DMS114 treated with DMSO at 0.1 percent for 48 hours (cell line): ENCODE results near the gene ADAMTS17.

Source experiments
- DNase-seq: peaks from one replicate; lab custom pipeline; 2025; ENCODE audit not compliant: unreplicated experiment; lab: John Stamatoyannopoulos, UW

ADAMTS17 gene

GRCh38 chr15:100201376-100202280 is 140.1 kb downstream of the ADAMTS17 start:
- no peak for DNase-seq

GRCh38 chr15:100200287-100200880 is 141.4 kb downstream of the ADAMTS17 start:
- no peak for DNase-seq

GRCh38 chr15:100199711-100200286 is 142.0 kb downstream of the ADAMTS17 start:
- DNase-seq: no peak

GRCh38 chr15:100198442-100198841 is 143.3 kb downstream of the ADAMTS17 start:
- no peak for DNase-seq

GRCh38 chr15:100196326-100197058 is 145.3 kb downstream of the ADAMTS17 start:
- no peak for DNase-seq

DNA sequence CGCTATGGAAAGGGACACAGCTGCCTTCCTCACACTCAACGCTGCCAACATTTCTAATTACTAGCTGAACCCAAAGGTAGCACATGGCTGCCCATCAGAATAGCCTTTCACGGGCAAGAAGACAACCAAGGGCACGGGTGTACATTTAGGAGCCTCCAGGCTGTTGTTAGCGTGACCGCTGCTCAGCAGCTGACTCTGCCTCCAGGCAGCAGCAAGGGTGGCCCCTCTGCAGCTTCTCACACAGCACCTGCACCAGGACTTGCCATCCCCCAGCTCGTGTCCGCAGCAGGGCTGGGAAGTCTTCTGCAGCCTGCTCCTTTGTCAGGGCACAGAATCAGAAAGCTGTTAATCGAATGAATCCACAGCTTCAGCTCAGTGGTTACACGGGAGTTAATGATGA is 146.8 kb downstream of the ADAMTS17 start:
- no peak for DNase-seq

- DNase-seq: no peak
Measured at GRCh38 chr15:100193277-100193860, 148.4 kb downstream of the ADAMTS17 start.

DNA sequence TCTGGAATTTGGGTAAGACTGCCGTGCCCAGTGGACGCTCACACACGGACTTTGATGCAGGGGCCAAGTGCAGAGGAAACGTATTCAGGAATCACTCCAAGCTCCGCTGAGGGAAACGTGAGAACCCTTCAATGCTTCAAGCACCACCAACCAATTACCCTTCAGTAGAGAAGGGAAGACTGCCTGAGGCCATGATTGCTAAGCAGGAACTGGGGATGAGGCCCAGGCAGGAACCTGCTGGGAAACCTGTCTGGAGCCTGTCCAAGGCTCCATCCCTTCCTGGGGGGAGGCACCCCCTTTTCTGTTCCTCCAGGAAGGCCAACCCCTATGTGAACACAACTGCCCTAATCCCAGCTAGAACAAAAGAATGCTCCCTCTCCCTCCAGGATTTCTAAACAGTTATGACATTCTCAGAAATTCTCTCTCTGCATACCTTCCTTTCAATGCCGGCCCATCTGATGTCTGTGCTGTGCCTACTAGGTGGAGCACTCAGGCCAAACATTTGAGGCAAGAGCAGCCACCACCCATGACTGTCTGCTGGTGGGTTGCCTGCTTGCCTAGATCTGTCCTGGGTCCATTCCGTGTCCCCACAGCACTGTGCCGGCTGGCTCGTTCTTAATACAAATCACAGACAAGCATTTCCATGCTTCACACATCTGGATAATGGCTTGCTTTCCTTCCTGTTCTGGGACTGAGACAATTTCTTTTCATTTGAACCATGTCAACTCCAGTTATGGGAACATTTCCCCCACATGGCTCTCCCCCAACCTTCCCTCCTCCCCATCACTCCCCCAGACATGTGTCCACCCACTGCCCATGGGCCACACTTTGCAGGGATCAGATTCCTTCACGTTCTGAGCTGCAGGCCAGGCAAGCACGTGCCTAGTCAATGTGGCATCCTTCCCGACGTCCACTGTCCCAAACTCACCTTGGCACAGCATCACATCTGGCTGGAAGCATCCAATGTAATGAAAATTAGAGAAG is 149.4 kb downstream of the ADAMTS17 start:
- DNase-seq: no peak

GRCh38 chr15:100191161-100191560 is 150.6 kb downstream of the ADAMTS17 start:
- DNase-seq: no peak

DNA sequence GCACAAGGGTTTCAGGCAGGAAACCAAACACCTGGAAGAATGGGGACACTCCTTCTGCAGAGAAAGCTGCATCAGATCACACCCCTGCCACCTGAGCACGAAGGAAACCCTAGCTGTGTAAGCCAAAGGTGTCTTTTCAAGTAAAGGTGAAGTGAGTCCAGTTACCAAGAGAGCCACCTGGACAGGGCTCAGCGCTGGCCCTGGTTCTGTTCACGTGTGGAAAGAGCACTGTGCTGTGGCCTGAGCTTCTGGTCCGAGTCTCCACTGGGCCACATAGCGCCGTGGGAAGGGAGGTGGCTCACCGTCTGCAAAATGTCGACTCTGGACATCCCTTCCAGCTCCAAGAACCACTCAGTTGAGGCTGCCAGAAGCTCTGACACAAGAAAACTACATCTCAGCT is 151.1 kb downstream of the ADAMTS17 start:
- no peak for DNase-seq

DNA sequence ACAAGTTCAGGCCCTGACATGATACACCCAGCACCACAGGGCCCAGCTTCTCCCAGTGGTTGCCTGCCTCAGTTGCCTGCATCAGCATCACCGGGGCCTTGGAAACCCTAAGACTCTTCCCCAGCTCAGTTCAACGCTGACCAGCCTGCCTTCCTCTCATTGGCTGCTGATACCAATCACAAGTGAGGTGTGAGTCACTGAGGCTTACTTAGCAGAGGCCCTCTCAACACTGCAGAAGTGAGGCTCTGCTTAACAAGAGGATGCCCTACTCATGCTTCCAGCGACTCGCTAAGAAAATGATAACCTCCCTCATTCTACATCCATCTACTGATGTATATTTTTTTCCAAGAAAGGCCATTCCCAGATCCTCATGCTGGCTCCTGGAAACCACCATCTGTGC is 151.9 kb downstream of the ADAMTS17 start:
- DNase-seq: no peak

- no peak for DNase-seq
Measured at GRCh38 chr15:100189319-100189718, 152.5 kb downstream of the ADAMTS17 start.

- DNase-seq: no peak
Measured at GRCh38 chr15:100187677-100188076, 154.1 kb downstream of the ADAMTS17 start.

GRCh38 chr15:100186960-100187359 is 154.8 kb downstream of the ADAMTS17 start:
- no peak for DNase-seq

DNA sequence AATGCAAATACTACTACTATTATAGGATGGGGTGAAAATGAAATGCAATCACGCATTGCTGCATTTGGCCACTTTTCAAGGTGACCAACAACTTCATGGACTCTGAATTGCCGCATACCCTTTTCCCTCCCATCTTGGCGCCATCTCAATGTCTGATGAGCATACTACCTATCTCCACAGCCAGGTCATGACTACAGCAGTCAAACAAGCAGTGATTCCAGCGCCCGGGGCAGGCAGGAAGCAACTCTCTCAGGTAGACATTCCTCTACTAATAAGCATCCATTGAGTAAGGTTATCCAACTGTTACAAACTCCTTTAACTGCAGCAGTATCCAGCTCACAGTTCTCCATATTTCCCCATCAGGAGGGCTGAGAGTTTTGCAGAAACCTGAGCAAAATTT is 155.4 kb downstream of the ADAMTS17 start:
- DNase-seq: no peak

GRCh38 chr15:100183921-100184495 is 157.8 kb downstream of the ADAMTS17 start:
- no peak for DNase-seq

DNA sequence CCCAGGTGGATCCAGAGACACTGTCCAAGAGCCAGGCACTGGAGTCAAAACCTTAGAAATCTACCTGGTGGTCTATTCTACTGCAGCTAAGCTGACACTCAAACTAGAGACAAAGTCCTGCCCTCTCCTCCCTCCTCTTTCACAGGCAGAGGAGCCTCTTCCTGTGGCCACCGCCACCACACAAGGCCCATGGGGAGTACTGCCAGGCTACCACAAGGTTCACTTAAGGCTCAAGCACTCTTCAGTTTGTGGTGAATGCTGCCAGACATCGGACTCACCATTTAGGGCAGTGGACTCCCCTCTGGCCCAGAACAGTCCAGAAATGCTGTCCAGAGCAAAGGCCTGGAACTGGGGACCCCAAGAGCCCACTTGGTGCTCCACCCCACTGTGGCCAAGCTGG is 160.9 kb downstream of the ADAMTS17 start:
- no peak for DNase-seq

DNA sequence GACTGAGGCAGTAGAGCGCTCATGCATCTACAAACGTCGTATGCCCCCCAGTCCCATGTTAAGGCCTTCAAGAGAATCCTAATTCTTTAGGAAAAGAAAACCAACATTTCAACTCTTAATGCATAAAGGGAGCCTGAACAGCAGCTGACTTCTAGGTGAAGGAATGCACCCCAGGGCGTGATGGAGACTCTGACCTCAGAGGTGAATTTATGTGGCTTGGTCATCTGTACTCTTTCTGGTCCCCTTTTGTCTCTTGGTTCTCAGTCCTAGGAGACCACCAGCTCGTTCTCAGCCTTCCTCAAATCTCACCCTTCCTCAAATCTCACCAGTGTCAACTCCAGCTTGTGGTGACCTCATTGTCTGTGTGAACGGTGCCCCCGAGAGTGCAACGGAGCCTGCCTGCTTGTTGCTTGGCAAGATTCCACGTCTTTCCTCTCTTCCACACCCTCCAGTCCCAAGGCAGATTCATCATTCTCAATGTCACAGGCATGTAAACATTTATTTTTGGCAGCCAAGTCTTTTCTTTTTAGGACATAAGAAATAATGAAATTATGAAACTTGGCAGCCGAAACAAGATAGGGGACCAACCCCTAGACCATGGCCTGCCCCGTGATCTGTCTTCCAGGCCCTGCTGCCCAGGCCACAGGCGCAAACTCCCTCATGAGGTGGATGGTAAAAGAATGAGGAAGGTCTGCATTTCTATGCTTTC is 166.2 kb downstream of the ADAMTS17 start:
- DNase-seq: no peak

GRCh38 chr15:100174904-100175275 is 166.9 kb downstream of the ADAMTS17 start:
- DNase-seq: no peak
